Measurements from ENCODE around the gene ATXN7L3B. TPM values are rescaled to one million over a fixed set of nuclear protein-coding genes. Genes with fewer than 3 reads are reported as not detected.

ATXN7L3B gene
- total RNA-seq, 1 experiment from 2014 or later, result 18.0 TPM

DNA sequence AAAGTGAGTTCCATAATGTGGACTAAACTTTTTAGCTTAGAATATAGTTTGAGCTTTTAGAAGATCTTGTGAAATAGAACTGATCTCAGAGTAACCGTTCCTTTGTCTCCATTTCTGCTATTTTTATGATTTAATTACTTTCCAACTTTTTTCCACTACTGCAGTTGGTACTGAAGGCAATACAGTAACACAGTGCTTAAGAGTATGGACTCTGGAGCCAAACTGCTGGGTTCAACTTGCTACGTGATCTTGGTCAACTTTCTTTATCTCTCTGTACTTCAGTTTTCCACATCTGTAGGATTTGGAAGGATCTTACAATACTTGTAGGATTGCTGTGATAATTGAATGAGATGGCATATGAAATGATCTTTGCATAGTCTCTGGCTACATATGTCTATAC is 40.9 kb downstream of the ATXN7L3B start:
- DNase-seq (ENCODE audit: low read depth, low spot score) (no peak), ATAC-seq (no peak)
- Histone ChIP-seq H3K4me3 (ENCODE audit: low read depth in 2 of 2, low read length in 2 of 2) (no peak overlapping the region), H3K9me3 (ENCODE audit: control insufficient read depth, insufficient read depth, low read depth, low read length) (no peaks in the 10 kb centered on the region), H3K27me3 (ENCODE audit: control insufficient read depth, insufficient read depth, low read length) (no peaks in the 10 kb centered on the region), H3K4me1 (ENCODE audit: control insufficient read depth, insufficient read depth, low read length) (no peaks in the 10 kb centered on the region), H3K36me3 (ENCODE audit: control insufficient read depth, insufficient read depth, low read length) (no peaks in the 10 kb centered on the region), H3K27ac (ENCODE audit: low read length) (no peak overlapping the region)
- intact Hi-C loops (cut with micrococcal nuclease; ENCODE audit: unreplicated experiment) (no loop called here), in situ Hi-C loops (cut with HindIII; ENCODE audit: low pct_unique_long_range_greater_than_20kb, low sequenced_read_pairs) (no loop called here)
- TF ChIP-seq SIN3A (IDR thresholded peaks at IDR 0.05; ENCODE audit: borderline replicate concordance, insufficient read depth, low read depth, low read length) (no peak), POLR2AphosphoS5 (IDR thresholded peaks at IDR 0.05; ENCODE audit: low read depth, low read length) (no peak), TCF7L2 (IDR thresholded peaks at IDR 0.05; ENCODE audit: low read depth, low read length) (no peak)
- TF ChIP-seq, protein P1, sequence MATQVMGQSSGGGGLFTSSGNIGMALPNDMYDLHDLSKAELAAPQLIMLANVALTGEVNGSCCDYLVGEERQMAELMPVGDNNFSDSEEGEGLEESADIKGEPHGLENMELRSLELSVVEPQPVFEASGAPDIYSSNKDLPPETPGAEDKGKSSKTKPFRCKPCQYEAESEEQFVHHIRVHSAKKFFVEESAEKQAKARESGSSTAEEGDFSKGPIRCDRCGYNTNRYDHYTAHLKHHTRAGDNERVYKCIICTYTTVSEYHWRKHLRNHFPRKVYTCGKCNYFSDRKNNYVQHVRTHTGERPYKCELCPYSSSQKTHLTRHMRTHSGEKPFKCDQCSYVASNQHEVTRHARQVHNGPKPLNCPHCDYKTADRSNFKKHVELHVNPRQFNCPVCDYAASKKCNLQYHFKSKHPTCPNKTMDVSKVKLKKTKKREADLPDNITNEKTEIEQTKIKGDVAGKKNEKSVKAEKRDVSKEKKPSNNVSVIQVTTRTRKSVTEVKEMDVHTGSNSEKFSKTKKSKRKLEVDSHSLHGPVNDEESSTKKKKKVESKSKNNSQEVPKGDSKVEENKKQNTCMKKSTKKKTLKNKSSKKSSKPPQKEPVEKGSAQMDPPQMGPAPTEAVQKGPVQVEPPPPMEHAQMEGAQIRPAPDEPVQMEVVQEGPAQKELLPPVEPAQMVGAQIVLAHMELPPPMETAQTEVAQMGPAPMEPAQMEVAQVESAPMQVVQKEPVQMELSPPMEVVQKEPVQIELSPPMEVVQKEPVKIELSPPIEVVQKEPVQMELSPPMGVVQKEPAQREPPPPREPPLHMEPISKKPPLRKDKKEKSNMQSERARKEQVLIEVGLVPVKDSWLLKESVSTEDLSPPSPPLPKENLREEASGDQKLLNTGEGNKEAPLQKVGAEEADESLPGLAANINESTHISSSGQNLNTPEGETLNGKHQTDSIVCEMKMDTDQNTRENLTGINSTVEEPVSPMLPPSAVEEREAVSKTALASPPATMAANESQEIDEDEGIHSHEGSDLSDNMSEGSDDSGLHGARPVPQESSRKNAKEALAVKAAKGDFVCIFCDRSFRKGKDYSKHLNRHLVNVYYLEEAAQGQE (IDR thresholded peaks at IDR 0.05; ENCODE audit: insufficient read depth in 1 of 2, low read depth in 2 of 2, low read length in 1 of 2), result no peak
- TF ChIP-seq, protein P2, sequence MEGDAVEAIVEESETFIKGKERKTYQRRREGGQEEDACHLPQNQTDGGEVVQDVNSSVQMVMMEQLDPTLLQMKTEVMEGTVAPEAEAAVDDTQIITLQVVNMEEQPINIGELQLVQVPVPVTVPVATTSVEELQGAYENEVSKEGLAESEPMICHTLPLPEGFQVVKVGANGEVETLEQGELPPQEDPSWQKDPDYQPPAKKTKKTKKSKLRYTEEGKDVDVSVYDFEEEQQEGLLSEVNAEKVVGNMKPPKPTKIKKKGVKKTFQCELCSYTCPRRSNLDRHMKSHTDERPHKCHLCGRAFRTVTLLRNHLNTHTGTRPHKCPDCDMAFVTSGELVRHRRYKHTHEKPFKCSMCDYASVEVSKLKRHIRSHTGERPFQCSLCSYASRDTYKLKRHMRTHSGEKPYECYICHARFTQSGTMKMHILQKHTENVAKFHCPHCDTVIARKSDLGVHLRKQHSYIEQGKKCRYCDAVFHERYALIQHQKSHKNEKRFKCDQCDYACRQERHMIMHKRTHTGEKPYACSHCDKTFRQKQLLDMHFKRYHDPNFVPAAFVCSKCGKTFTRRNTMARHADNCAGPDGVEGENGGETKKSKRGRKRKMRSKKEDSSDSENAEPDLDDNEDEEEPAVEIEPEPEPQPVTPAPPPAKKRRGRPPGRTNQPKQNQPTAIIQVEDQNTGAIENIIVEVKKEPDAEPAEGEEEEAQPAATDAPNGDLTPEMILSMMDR (IDR thresholded peaks at IDR 0.05), result no peak
- BruUV-seq (replicated peaks), result no TSS peak
- POLR2A ChIA-PET, result no interaction called here
- CTCF ChIA-PET, result no interaction called here

DNA sequence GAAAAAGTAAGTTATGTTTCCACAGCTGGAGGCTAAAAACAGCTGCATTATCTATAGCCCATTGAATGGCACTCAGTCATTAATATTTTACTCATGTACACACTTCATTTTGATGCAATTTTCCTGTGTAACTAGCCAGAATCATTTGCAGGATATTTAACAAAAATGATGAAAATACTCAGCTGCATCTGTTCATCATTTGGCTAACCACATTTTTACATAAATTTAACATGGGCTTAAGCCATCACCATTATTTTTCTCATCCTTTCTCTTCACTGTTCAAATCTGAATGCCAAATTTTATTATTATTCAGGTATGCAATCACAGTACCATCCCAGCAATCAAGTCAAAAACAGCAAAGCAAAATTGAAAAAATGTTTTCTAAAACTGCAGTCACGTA is 41.8 kb downstream of the ATXN7L3B start:
- POLR2A ChIA-PET, result no interaction called here
- Histone ChIP-seq H3K4me3 (ENCODE audit: low read depth in 2 of 2, low read length in 2 of 2) (no peak overlapping the region), H3K27ac (ENCODE audit: low read length) (no peak overlapping the region), H3K27me3 (ENCODE audit: control insufficient read depth, insufficient read depth, low read length) (no peaks in the 10 kb centered on the region), H3K4me1 (ENCODE audit: control insufficient read depth, insufficient read depth, low read length) (no peaks in the 10 kb centered on the region), H3K36me3 (ENCODE audit: control insufficient read depth, insufficient read depth, low read length) (no peaks in the 10 kb centered on the region), H3K9me3 (ENCODE audit: control insufficient read depth, insufficient read depth, low read depth, low read length) (no peaks in the 10 kb centered on the region)
- intact Hi-C loops (cut with micrococcal nuclease; ENCODE audit: unreplicated experiment), result no loop called here
- DNase-seq (ENCODE audit: low read depth, low spot score) (no peak), ATAC-seq (no peak)
- TF ChIP-seq POLR2AphosphoS5 (IDR thresholded peaks at IDR 0.05; ENCODE audit: low read depth, low read length), result no peak
- no peak for TF ChIP-seq TCF7L2 (IDR thresholded peaks at IDR 0.05; ENCODE audit: low read depth, low read length)
- TF ChIP-seq, protein P2 (IDR thresholded peaks at IDR 0.05), result no peak
- TF ChIP-seq, protein P1 (IDR thresholded peaks at IDR 0.05; ENCODE audit: insufficient read depth in 1 of 2, low read depth in 2 of 2, low read length in 1 of 2), result no peak
- no peak for TF ChIP-seq SIN3A (IDR thresholded peaks at IDR 0.05; ENCODE audit: borderline replicate concordance, insufficient read depth, low read depth, low read length)
- CTCF ChIA-PET, result no interaction called here
- BruUV-seq (replicated peaks), result no TSS peak
- in situ Hi-C loops (cut with HindIII; ENCODE audit: low pct_unique_long_range_greater_than_20kb, low sequenced_read_pairs), result no loop called here
